Measurements from ENCODE around the gene RFX4.

The RFX4 gene

GRCh38 chr12:106804668-106805067 is 221.9 kb downstream of the RFX4 start:
- DNase-seq (ENCODE audit: low spot score) = no peak
